ENCODE measurements around the gene PRSS22. TPM values are rescaled to one million over a fixed set of nuclear protein-coding genes. Genes with fewer than 3 reads are reported as not detected.

PRSS22 gene
- total and polyA plus RNA-seq, 5 donors = not detected

- DNase-seq = no peak
- no peak for ATAC-seq
- Histone ChIP-seq H3K27me3 (ENCODE audit: control insufficient read depth, insufficient read depth) (no peaks in the 10 kb centered on the region), H3K4me1 (ENCODE audit: control insufficient read depth, insufficient read depth, low read length) (no peaks in the 10 kb centered on the region), H3K27ac (ENCODE audit: low read length) (no peak overlapping the region), H3K9me3 (ENCODE audit: control insufficient read depth, low read length) (peaks cover 3% of the 10 kb centered on the region), H3K4me3 (ENCODE audit: low read length) (no peak overlapping the region)
- intact Hi-C loops (cut with DNase I) = no loop called here
- 64% methylated on average over 5 of the region's 5 CpGs for WGBS
Observed at GRCh38 chr16:2806286-2806685, 51.7 kb downstream of the PRSS22 start.

DNA sequence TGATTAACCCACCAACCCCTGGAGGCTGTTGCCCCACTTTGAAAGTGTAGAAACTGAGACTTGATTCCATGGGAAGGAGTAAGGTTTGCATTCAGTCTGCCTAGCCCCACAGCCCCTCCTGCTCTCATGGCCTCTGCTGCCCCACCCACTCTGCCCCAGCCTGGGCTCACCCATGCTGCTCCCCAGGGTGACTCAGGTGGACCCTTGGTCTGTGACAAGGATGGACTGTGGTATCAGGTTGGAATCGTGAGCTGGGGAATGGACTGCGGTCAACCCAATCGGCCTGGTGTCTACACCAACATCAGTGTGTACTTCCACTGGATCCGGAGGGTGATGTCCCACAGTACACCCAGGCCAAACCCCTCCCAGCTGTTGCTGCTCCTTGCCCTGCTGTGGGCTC is 53.2 kb downstream of the PRSS22 start:
- Histone ChIP-seq H3K9me3 (ENCODE audit: control insufficient read depth, low read length) (peaks cover 3% of the 10 kb centered on the region), H3K27ac (ENCODE audit: low read length) (no peak overlapping the region), H3K27me3 (ENCODE audit: control insufficient read depth, insufficient read depth) (no peaks in the 10 kb centered on the region), H3K4me3 (ENCODE audit: low read length) (no peak overlapping the region), H3K4me1 (ENCODE audit: control insufficient read depth, insufficient read depth, low read length) (no peaks in the 10 kb centered on the region)
- 89% methylated on average over 4 of the region's 4 CpGs for WGBS
- intact Hi-C loops (cut with DNase I) = no loop called here
- no peak for ATAC-seq
- no peak for DNase-seq

GRCh38 chr16:2803545-2804195 is 54.3 kb downstream of the PRSS22 start:
- DNase-seq (no peak), ATAC-seq (no peak)
- no peaks in the 10 kb centered on the region for H3K27me3 ChIP-seq (ENCODE audit: control insufficient read depth, insufficient read depth)
- H3K4me1 ChIP-seq (ENCODE audit: control insufficient read depth, insufficient read depth, low read length) = no peaks in the 10 kb centered on the region
- H3K27ac ChIP-seq (ENCODE audit: low read length) = no peak overlapping the region
- H3K4me3 ChIP-seq (ENCODE audit: low read length) = no peak overlapping the region
- H3K9me3 ChIP-seq (ENCODE audit: control insufficient read depth, low read length) = peaks cover 3% of the 10 kb centered on the region
- intact Hi-C loops (cut with DNase I) = no loop called here
- 82% methylated on average over 3 of the region's 3 CpGs for WGBS

Other genes with a start within 250 kb of the PRSS22 start
- gene KCTD5, start 175.6 kb downstream of the PRSS22 start, total RNA-seq = 10 to 100 TPM; 10.6 to 13.7 (median 12.0) TPM
- gene KCTD5, start 175.6 kb downstream of the PRSS22 start, polyA plus RNA-seq = 11.1 TPM
- gene PRSS27, start 137.9 kb downstream of the PRSS22 start, total RNA-seq = under 1 TPM; 0.32 to 0.64 (median 0.37) TPM
- 0.25 TPM for gene PRSS27, start 137.9 kb downstream of the PRSS22 start, polyA plus RNA-seq
- 100 to 1,000 TPM; 299 to 352 (median 320) TPM for gene SRRM2, start 105.5 kb downstream of the PRSS22 start, total RNA-seq
- 402 TPM for gene SRRM2, start 105.5 kb downstream of the PRSS22 start, polyA plus RNA-seq
- 100 to 1,000 TPM; 235 to 320 (median 280) TPM for gene ELOB, start 80.9 kb downstream of the PRSS22 start, total RNA-seq
- 625 TPM for gene ELOB, start 80.9 kb downstream of the PRSS22 start, polyA plus RNA-seq
- not detected for gene PRSS33, start 70.6 kb downstream of the PRSS22 start, total RNA-seq
- not detected for gene PRSS33, start 70.6 kb downstream of the PRSS22 start, polyA plus RNA-seq
- not detected for gene PRSS41, start 59.7 kb downstream of the PRSS22 start, total RNA-seq
- gene PRSS41, start 59.7 kb downstream of the PRSS22 start, polyA plus RNA-seq = not detected
- gene PRSS21, start 40.9 kb downstream of the PRSS22 start, total RNA-seq = not detected
- gene PRSS21, start 40.9 kb downstream of the PRSS22 start, polyA plus RNA-seq = not detected
- gene ZG16B, start 27.9 kb downstream of the PRSS22 start, total RNA-seq = under 1 TPM in 3 of 4 donors, not detected in 1; 0.35 to 0.64 (median 0.51) TPM
- gene ZG16B, start 27.9 kb downstream of the PRSS22 start, polyA plus RNA-seq = not detected
- gene FLYWCH2, start 25.0 kb upstream of the PRSS22 start, total RNA-seq = 10 to 100 TPM; 26.6 to 37.2 (median 29.1) TPM
- 44.3 TPM for gene FLYWCH2, start 25.0 kb upstream of the PRSS22 start, polyA plus RNA-seq
- 10 to 100 TPM; 35.8 to 43.9 (median 36.4) TPM for gene FLYWCH1, start 53.8 kb upstream of the PRSS22 start, total RNA-seq
- 28.9 TPM for gene FLYWCH1, start 53.8 kb upstream of the PRSS22 start, polyA plus RNA-seq
- gene KREMEN2, start 106.1 kb upstream of the PRSS22 start, total RNA-seq = not detected
- gene KREMEN2, start 106.1 kb upstream of the PRSS22 start, polyA plus RNA-seq = not detected
- gene PAQR4, start 111.2 kb upstream of the PRSS22 start, total RNA-seq = 1 to 10 TPM; 4.0 to 8.8 (median 5.5) TPM
- 10.3 TPM for gene PAQR4, start 111.2 kb upstream of the PRSS22 start, polyA plus RNA-seq
- 1 to 10 TPM in 2 of 4 donors, not detected in 2; 1.1 to 2.1 TPM for gene PKMYT1, start 122.3 kb upstream of the PRSS22 start, total RNA-seq
- 2.1 TPM for gene PKMYT1, start 122.3 kb upstream of the PRSS22 start, polyA plus RNA-seq
- gene CLDN9, start 154.8 kb upstream of the PRSS22 start, total RNA-seq = under 1 TPM; 0.14 to 0.46 (median 0.25) TPM
- gene CLDN9, start 154.8 kb upstream of the PRSS22 start, polyA plus RNA-seq = 0.41 TPM
- gene CLDN6, start 160.0 kb upstream of the PRSS22 start, total RNA-seq = not detected
- not detected for gene CLDN6, start 160.0 kb upstream of the PRSS22 start, polyA plus RNA-seq
- 10 to 100 TPM; 13.8 to 50.8 (median 28.0) TPM for gene TNFRSF12A, start 162.2 kb upstream of the PRSS22 start, total RNA-seq
- 94.7 TPM for gene TNFRSF12A, start 162.2 kb upstream of the PRSS22 start, polyA plus RNA-seq
- gene HCFC1R1, start 165.8 kb upstream of the PRSS22 start, total RNA-seq = 10 to 100 TPM; 43.7 to 80.5 (median 64.6) TPM
- 122 TPM for gene HCFC1R1, start 165.8 kb upstream of the PRSS22 start, polyA plus RNA-seq
- 10 to 100 TPM; 11.1 to 13.7 (median 13.0) TPM for gene THOC6, start 165.9 kb upstream of the PRSS22 start, total RNA-seq
- gene THOC6, start 165.9 kb upstream of the PRSS22 start, polyA plus RNA-seq = 13.1 TPM
- gene BICDL2, start 178.8 kb upstream of the PRSS22 start, total RNA-seq = not detected
- not detected for gene BICDL2, start 178.8 kb upstream of the PRSS22 start, polyA plus RNA-seq
- 1 to 10 TPM in 2 of 4 donors, under 1 TPM in 2; 0.72 to 1.7 (median 0.95) TPM for gene MMP25, start 188.4 kb upstream of the PRSS22 start, total RNA-seq
- 0.68 TPM for gene MMP25, start 188.4 kb upstream of the PRSS22 start, polyA plus RNA-seq
- gene IL32, start 207.5 kb upstream of the PRSS22 start, total RNA-seq = 10 to 100 TPM; 27.5 to 55.0 (median 37.8) TPM
- gene IL32, start 207.5 kb upstream of the PRSS22 start, polyA plus RNA-seq = 62.8 TPM
- gene ZSCAN10, start 241.1 kb upstream of the PRSS22 start, total RNA-seq = not detected
- not detected for gene ZSCAN10, start 241.1 kb upstream of the PRSS22 start, polyA plus RNA-seq

Data from right cardiac atrium (tissue), 5 donors.